ENCODE data around the gene TMPRSS6.
"Not testable (repeated sequence)": the region's sequence is repeated elsewhere in the genome, so short reads cannot be mapped to it uniquely, and the experiment has no call there.

TMPRSS6 gene

GRCh38 chr22:37075822-37076433 lies 33.6 kb downstream of the TMPRSS6 start:
- TF ChIP-seq CTCF (IDR thresholded peaks at IDR 0.05; ENCODE audit: low read depth, low read length, missing control alignments): no peak

GRCh38 chr22:37075046-37075445 lies 34.5 kb downstream of the TMPRSS6 start:
- DNase-seq (ENCODE audit: low read depth): no peak
- H3K4me3 ChIP-seq (ENCODE audit: low read depth, low read length): no peak overlapping the region
- TF ChIP-seq CTCF (IDR thresholded peaks at IDR 0.05; ENCODE audit: low read depth, low read length, missing control alignments): no peak

More at GRCh38 chr22:37075822-37076433, 33.6 kb downstream of the TMPRSS6 start:
- DNase-seq (ENCODE audit: low read depth): no peak
- no peak overlapping the region for H3K4me3 ChIP-seq (ENCODE audit: low read depth, low read length)

GRCh38 chr22:37074537-37074936 lies 35.0 kb downstream of the TMPRSS6 start:
- DNase-seq (ENCODE audit: low read depth): no peak
- TF ChIP-seq CTCF (IDR thresholded peaks at IDR 0.05; ENCODE audit: low read depth, low read length, missing control alignments): no peak
- H3K4me3 ChIP-seq (ENCODE audit: low read depth, low read length): no peak overlapping the region

- no peak for TF ChIP-seq CTCF (IDR thresholded peaks at IDR 0.05; ENCODE audit: low read depth, low read length, missing control alignments)
- H3K4me3 ChIP-seq (ENCODE audit: low read depth, low read length): no peak overlapping the region
- DNase-seq (ENCODE audit: low read depth): no peak
Observed at GRCh38 chr22:37072673-37073072, 36.8 kb downstream of the TMPRSS6 start.

- not testable (repeated sequence) for DNase-seq (ENCODE audit: low read depth); H3K4me3 ChIP-seq (ENCODE audit: low read depth, low read length)
Observed at GRCh38 chr22:37071850-37072592, 37.5 kb downstream of the TMPRSS6 start.

- H3K4me3 ChIP-seq (ENCODE audit: low read depth, low read length): no peak overlapping the region
- DNase-seq (ENCODE audit: low read depth): no peak
- no peak for TF ChIP-seq CTCF (IDR thresholded peaks at IDR 0.05; ENCODE audit: low read depth, low read length, missing control alignments)
Observed at GRCh38 chr22:37070744-37071143, 38.8 kb downstream of the TMPRSS6 start.

GRCh38 chr22:37070334-37070733 lies 39.2 kb downstream of the TMPRSS6 start:
- no peak for TF ChIP-seq CTCF (IDR thresholded peaks at IDR 0.05; ENCODE audit: low read depth, low read length, missing control alignments)
- H3K4me3 ChIP-seq (ENCODE audit: low read depth, low read length): no peak overlapping the region
- DNase-seq (ENCODE audit: low read depth): no peak
